B cell (primary cell): ENCODE data around the gene GORASP1.

Source experiments
- EZH2 ChIP-seq: IDR thresholded peaks from 2 replicates; pipeline ENCODE4 v1.6.1; 2012; ENCODE audit warnings: borderline replicate concordance, low read depth, mild to moderate bottlenecking, moderate library complexity, low read length; ENCODE audit not compliant: insufficient read depth, poor library complexity, severe bottlenecking
- TF ChIP-seq, protein P1 (sequence below): fragments of 200-600 bp; IDR thresholded peaks from one replicate; pipeline ENCODE4 v1.8.0; 2022; ENCODE audit warnings: antibody characterized with exemption, mild to moderate bottlenecking

DNA sequence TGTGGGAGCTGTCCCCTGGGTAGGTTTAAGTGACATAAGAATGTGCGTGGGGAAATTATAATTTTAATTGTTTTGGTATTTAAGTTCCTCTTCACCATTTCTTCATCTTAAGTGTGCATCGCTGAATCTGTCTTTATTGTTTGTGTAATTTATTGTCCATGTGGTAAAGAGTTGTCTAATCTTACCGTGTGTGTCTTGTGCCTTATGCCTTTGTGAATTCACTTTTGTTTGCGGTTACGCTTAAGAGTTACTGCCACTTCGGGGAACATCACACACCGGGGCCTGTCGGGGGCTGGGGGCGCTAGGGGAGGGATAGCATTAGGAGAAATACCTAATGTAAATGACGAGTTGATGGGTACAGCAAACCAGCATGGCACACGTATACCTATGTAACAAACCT is 54.8 kb downstream of the GORASP1 start:
- TF ChIP-seq, protein P1, sequence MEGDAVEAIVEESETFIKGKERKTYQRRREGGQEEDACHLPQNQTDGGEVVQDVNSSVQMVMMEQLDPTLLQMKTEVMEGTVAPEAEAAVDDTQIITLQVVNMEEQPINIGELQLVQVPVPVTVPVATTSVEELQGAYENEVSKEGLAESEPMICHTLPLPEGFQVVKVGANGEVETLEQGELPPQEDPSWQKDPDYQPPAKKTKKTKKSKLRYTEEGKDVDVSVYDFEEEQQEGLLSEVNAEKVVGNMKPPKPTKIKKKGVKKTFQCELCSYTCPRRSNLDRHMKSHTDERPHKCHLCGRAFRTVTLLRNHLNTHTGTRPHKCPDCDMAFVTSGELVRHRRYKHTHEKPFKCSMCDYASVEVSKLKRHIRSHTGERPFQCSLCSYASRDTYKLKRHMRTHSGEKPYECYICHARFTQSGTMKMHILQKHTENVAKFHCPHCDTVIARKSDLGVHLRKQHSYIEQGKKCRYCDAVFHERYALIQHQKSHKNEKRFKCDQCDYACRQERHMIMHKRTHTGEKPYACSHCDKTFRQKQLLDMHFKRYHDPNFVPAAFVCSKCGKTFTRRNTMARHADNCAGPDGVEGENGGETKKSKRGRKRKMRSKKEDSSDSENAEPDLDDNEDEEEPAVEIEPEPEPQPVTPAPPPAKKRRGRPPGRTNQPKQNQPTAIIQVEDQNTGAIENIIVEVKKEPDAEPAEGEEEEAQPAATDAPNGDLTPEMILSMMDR, result no peak
- no peak for TF ChIP-seq EZH2
